Measurements from ENCODE around the gene FNTB.

GRCh38 chr14:65003394-65003793 lies 16.7 kb downstream of the FNTB start:
- TF ChIP-seq CTCF (IDR thresholded peaks at IDR 0.05 in 2 of 3, conservative IDR thresholded peaks at IDR 0.05 in 1 of 3; ENCODE audit: insufficient read depth in 2 of 3, low read depth in 1 of 3, low read length in 3 of 3): no peak
- TF ChIP-seq JUN (IDR thresholded peaks at IDR 0.05; ENCODE audit: borderline replicate concordance, low read depth, low read length): no peak
- TF ChIP-seq JUN (CRISPR knock-in tag; IDR thresholded peaks at IDR 0.05; ENCODE audit: borderline replicate concordance): no peak
- no peak for TF ChIP-seq CHD2 (IDR thresholded peaks at IDR 0.05; ENCODE audit: low read depth, low read length)
- no peak for TF ChIP-seq KLF6 (CRISPR knock-in tag; IDR thresholded peaks at IDR 0.05; ENCODE audit: borderline replicate concordance)
- no peak for TF ChIP-seq TRIM24 (IDR thresholded peaks at IDR 0.05)
- no peak for TF ChIP-seq POLR2A (conservative IDR thresholded peaks at IDR 0.05)
- TF ChIP-seq ZNF785 (CRISPR knock-in tag; IDR thresholded peaks at IDR 0.05): no peak
- TF ChIP-seq E2F4 (CRISPR knock-in tag; IDR thresholded peaks at IDR 0.05; ENCODE audit: low read depth): no peak
- no peak for TF ChIP-seq HIVEP1 (CRISPR knock-in tag; IDR thresholded peaks at IDR 0.05)
- TF ChIP-seq ARNT (IDR thresholded peaks at IDR 0.05): no peak
- TF ChIP-seq CAMTA2 (CRISPR knock-in tag; conservative IDR thresholded peaks at IDR 0.05): no peak
- no peak for TF ChIP-seq RFX7 (CRISPR knock-in tag; IDR thresholded peaks at IDR 0.05)
- no peak for TF ChIP-seq ELF4 (CRISPR knock-in tag; IDR thresholded peaks at IDR 0.05)

Data from K562 (cell line).